ENCODE measurements around the gene SCRN1. TPM values are rescaled to one million over a fixed set of nuclear protein-coding genes. Genes with fewer than 3 reads are reported as not detected.

Gene SCRN1
- total RNA-seq, 3 donors from 2014 or later (not counting 1 experiment from before 2014, with no cell fraction given), result 23.4 to 31.3 (median 26.9) TPM

- H3K36me3 ChIP-seq (ENCODE audit: control insufficient read depth, insufficient read depth, low read length), result no peaks in the 10 kb centered on the region
- 94% methylated on average over 8 of the region's 8 CpGs for WGBS (ENCODE audit: insufficient coverage)
- no peak overlapping the region for H3K27ac ChIP-seq (ENCODE audit: low read length)
- H3K4me1 ChIP-seq (ENCODE audit: control insufficient read depth, insufficient read depth, low read length), result peaks cover 16% of the 10 kb centered on the region
- no peaks in the 10 kb centered on the region for H3K36me3 Mint-ChIP-seq
- H3K4me3 ChIP-seq (ENCODE audit: low read length), result no peak overlapping the region
- TF ChIP-seq CTCF (IDR thresholded peaks at IDR 0.05), result no peak
- H3K27ac Mint-ChIP-seq, result no peak overlapping the region
- no peaks in the 10 kb centered on the region for H3K9me3 Mint-ChIP-seq
- no peaks in the 10 kb centered on the region for H3K9me3 ChIP-seq (ENCODE audit: control insufficient read depth, insufficient read depth, low read length)
- H3K27me3 ChIP-seq (ENCODE audit: control insufficient read depth, insufficient read depth, low read length), result no peaks in the 10 kb centered on the region
- intact Hi-C loops (cut with micrococcal nuclease), result loop anchor here (10.0 kb wide), 1 partner anchor 106 kb away; no protein-coding TSS in a partner anchor
- no peak for ATAC-seq
- peaks cover 38 to 45% of the 10 kb centered on the region in 2 donors for H3K4me1 Mint-ChIP-seq
- H3K4me3 Mint-ChIP-seq, result no peak overlapping the region
- no peaks in the 10 kb centered on the region for H3K27me3 Mint-ChIP-seq (ENCODE audit: low read depth in 2 of 2)
- DNase-seq, result no peak
Observed at GRCh38 chr7:29958667-29959358, 30.8 kb downstream of the SCRN1 start.

- TF ChIP-seq CTCF (IDR thresholded peaks at IDR 0.05), result no peak
- no peaks in the 10 kb centered on the region for H3K9me3 Mint-ChIP-seq
- Histone ChIP-seq H3K4me1 (ENCODE audit: control insufficient read depth, insufficient read depth, low read length) (peaks cover 16% of the 10 kb centered on the region), H3K9me3 (ENCODE audit: control insufficient read depth, insufficient read depth, low read length) (no peaks in the 10 kb centered on the region), H3K27me3 (ENCODE audit: control insufficient read depth, insufficient read depth, low read length) (no peaks in the 10 kb centered on the region), H3K36me3 (ENCODE audit: control insufficient read depth, insufficient read depth, low read length) (no peaks in the 10 kb centered on the region), H3K4me3 (ENCODE audit: low read length) (no peak overlapping the region), H3K27ac (ENCODE audit: low read length) (no peak overlapping the region)
- H3K27ac Mint-ChIP-seq, result peak overlapping the region in 1 of 2 donors; percentile 35
- DNase-seq, result no peak
- H3K27me3 Mint-ChIP-seq (ENCODE audit: low read depth in 2 of 2), result no peaks in the 10 kb centered on the region
- intact Hi-C loops (cut with micrococcal nuclease), result loop anchor here (10.0 kb wide), 1 partner anchor 107 kb away; no protein-coding TSS in a partner anchor
- H3K4me1 Mint-ChIP-seq, result peaks cover 44 to 46% of the 10 kb centered on the region in 2 donors
- no peak overlapping the region for H3K4me3 Mint-ChIP-seq
- no peak for ATAC-seq
- no peaks in the 10 kb centered on the region for H3K36me3 Mint-ChIP-seq
- WGBS (ENCODE audit: insufficient coverage), result 92% methylated on average over 9 of the region's 9 CpGs
Observed at GRCh38 chr7:29957521-29958310, 31.9 kb downstream of the SCRN1 start.

- WGBS (ENCODE audit: insufficient coverage), result 10% methylated on average over 3 of the region's 3 CpGs
- peaks cover 16% of the 10 kb centered on the region for H3K4me1 ChIP-seq (ENCODE audit: control insufficient read depth, insufficient read depth, low read length)
- DNase-seq (no peak), ATAC-seq (no peak)
- no peaks in the 10 kb centered on the region for H3K27me3 Mint-ChIP-seq (ENCODE audit: low read depth in 2 of 2)
- no peaks in the 10 kb centered on the region for H3K9me3 ChIP-seq (ENCODE audit: control insufficient read depth, insufficient read depth, low read length)
- no peak overlapping the region for H3K27ac ChIP-seq (ENCODE audit: low read length)
- peak overlapping the region; percentile 47 to 61 for H3K27ac Mint-ChIP-seq
- H3K36me3 ChIP-seq (ENCODE audit: control insufficient read depth, insufficient read depth, low read length), result no peaks in the 10 kb centered on the region
- H3K36me3 Mint-ChIP-seq, result no peaks in the 10 kb centered on the region
- no peak overlapping the region for H3K4me3 ChIP-seq (ENCODE audit: low read length)
- H3K9me3 Mint-ChIP-seq, result no peaks in the 10 kb centered on the region
- intact Hi-C loops (cut with micrococcal nuclease), result loop anchor here (10.0 kb wide), 1 partner anchor 108 kb away; no protein-coding TSS in a partner anchor
- no peaks in the 10 kb centered on the region for H3K27me3 ChIP-seq (ENCODE audit: control insufficient read depth, insufficient read depth, low read length)
- H3K4me3 Mint-ChIP-seq, result peak overlapping the region; percentile 57
- peaks cover 46 to 55% of the 10 kb centered on the region in 2 donors for H3K4me1 Mint-ChIP-seq
- no peak for TF ChIP-seq CTCF (IDR thresholded peaks at IDR 0.05)
Observed at GRCh38 chr7:29956487-29956836, 33.1 kb downstream of the SCRN1 start.
